GF-D8 (cell line): ENCODE data around the gene CST6.
A peak's percentile ranks its signal among the peaks of the same experiment; 100 is the strongest.

Source experiments
- DNase-seq: peaks from one replicate; lab custom pipeline; 2025; lab: John Stamatoyannopoulos, UW

The CST6 gene, protein sequence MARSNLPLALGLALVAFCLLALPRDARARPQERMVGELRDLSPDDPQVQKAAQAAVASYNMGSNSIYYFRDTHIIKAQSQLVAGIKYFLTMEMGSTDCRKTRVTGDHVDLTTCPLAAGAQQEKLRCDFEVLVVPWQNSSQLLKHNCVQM

GRCh38 chr11:66011785-66012303, at the start of gene CST6:
CST6 (plus strand) TSS chr11:66012008; CDS start chr11:66012045, 37 bp downstream.
- DNase-seq, result no peak

GRCh38 chr11:65962141-65962564, 49.7 kb upstream of the CST6 start:
- no peak for DNase-seq

DNA sequence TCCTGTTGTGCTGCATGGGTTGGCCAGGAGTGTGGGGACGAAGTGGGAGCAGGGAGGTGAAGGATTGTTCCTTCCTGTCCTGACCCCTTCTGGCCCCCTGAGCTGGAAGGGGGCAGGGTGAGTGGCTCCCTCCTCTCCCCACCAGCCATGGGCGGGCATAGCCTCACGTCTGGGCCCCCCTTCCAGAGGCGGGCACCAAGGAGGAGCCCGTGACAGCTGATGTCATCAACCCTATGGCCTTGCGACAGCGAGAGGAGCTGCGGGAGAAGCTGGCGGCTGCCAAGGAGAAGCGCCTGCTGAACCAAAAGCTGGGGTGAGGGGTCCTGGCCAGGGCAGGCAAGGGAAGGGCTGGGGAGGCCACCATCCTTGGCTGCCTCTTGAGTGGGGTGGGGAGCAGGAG, 46.9 kb upstream of the CST6 start:
- no peak for DNase-seq

DNA sequence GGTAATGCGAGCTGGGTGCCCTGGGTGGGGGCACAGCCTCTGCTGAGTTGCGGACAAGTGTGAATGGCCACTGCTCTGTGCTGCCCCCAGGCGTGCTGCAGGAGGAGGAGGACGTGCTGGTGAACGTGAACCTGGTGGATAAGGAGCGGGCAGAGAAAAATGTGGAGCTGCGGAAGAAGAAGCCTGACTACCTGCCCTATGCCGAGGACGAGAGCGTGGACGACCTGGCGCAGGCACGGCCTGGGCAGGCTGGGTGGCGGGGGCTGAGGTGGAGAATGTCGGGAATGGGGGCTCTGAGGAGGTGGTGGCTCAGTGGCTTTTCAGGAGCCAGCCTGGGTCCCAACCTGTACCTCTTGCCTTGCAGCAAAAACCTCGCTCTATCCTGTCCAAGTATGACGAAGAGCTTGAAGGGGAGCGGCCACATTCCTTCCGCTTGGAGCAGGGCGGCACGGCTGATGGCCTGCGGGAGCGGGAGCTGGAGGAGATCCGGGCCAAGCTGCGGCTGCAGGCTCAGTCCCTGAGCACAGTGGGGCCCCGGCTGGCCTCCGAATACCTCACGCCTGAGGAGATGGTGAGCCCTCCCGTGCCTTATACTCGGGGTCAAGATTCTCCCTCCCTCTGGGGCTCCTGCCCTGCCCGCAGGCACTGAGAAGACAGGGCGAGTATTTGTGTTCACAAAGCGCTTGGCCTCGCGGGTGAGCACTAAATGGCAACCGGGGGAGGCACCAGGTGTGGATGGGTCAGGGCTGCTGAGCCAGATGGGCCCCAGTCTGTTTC, 45.6 kb upstream of the CST6 start:
- no peak for DNase-seq

DNA sequence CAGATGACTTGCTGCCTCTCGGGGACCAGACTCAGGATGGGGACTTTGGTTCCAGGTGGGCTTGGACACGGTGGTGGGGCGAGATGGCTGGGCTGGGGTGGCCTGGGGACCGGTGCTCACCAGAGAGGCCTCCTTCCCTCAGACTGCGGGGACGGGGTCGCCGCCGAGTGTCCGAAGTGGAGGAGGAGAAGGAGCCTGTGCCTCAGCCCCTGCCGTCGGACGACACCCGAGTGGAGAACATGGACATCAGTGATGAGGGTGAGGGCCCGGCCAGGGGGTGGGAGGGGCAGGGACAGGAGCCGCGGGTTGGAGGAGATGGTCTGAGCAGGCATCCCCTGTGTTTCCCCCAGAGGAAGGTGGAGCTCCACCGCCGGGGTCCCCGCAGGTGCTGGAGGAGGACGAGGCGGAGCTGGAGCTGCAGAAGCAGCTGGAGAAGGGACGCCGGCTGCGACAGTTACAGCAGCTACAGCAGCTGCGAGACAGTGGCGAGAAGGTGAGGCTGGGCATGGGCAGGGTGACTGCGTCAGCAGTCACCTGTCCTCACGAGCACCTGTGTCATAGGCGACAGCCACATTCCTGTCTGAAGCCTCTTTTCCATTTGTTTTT, 44.4 kb upstream of the CST6 start:
- no peak for DNase-seq

DNA sequence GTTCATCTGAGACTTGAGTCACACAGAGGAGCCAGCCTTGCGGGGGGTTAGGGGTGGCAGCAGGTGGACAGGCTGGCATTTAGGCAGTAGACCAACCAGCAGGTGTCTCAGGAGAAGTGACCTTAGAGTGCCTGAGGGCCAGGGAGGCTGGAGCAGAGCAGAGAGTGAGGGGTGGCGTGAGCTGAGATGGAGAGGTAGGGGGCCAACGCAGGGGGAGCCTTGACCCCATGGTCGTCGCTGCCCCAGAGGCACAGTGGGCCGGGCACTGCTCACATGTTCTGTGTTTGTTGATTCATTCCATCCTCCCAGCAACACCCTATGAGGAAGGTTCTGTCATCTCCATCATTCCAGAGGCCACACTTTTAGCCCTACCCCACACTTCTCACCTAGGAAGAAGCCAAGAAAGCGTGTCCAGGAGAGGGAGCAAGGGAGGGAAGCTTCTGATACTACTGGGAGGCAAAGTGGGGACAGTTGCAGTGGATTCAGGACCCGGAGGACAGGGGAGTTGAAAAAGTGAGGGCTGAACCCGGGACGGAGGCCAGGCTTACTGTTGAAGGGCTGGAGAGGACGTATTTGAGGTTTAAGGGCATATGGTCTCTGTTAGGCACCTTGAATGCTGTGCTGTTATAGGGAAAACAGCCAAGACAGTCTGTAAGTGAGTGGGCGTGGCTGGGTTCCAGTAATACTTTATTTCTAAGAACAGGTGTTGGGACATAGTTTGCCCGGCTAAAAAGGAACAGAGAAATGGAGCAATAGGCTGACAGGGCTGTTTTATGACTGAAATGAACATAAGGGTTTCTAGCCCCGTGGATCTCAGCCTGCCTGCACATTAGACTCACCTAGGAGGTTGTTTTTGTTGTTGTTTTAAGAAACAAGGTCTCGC, 43.0 kb upstream of the CST6 start:
- peak; percentile 91 for DNase-seq

DNA sequence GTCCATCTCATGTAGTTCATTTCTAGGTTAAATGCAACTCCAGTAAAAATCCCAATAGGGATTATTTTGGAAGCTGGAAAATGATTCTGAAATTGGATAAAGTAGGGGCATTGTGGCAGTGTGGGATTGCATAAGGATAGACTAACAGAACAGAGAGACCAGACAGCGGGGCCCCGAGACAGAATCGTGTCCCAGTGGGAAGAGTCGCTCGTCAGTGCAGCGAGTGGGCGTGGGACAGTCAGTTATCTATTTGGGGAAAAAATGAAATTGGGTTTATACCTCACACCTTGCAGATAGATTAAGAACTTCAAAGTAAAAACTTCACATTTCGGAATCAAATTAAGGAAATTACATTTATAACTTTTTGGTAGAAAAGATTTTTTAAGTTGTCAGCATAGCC, 39.7 kb upstream of the CST6 start:
- no peak for DNase-seq

DNA sequence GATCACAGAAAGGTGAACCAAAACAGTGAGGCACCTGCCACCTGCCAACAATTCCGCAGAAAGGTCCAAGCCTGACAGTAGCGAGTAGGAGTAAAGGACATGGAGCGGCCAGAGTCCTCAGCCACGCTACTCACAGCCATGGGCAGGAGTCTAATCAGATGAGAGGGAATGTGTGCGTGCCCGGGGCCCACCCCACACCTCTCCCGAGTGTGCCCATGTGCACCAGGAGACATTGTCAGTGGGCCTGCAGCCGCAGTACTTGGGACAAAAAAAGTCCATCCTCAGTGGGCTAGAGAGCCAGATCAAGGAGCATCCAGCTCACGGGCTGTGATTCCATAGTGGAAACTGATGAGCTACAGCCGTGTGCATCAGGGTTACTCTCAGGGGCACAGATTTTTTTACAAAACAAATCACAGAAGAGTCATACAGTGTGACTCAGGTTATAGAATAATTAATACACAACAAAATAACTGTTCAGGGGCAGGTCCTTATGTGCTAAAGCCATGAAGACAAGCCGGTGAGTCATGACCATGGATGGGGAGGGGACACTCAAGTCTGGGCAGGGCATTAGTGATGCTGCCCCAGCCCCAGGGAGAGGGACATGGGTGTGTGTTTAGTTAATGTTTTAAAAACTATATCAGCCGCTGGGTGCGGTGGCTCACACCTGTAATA, 38.2 kb upstream of the CST6 start:
- no peak for DNase-seq

- DNase-seq, result no peak
Measured at GRCh38 chr11:65975771-65976170, 36.0 kb upstream of the CST6 start.

- no peak for DNase-seq
Measured at GRCh38 chr11:65976216-65977176, 35.3 kb upstream of the CST6 start.

- DNase-seq, result no peak
Measured at GRCh38 chr11:65977621-65978390, 34.0 kb upstream of the CST6 start.

DNA sequence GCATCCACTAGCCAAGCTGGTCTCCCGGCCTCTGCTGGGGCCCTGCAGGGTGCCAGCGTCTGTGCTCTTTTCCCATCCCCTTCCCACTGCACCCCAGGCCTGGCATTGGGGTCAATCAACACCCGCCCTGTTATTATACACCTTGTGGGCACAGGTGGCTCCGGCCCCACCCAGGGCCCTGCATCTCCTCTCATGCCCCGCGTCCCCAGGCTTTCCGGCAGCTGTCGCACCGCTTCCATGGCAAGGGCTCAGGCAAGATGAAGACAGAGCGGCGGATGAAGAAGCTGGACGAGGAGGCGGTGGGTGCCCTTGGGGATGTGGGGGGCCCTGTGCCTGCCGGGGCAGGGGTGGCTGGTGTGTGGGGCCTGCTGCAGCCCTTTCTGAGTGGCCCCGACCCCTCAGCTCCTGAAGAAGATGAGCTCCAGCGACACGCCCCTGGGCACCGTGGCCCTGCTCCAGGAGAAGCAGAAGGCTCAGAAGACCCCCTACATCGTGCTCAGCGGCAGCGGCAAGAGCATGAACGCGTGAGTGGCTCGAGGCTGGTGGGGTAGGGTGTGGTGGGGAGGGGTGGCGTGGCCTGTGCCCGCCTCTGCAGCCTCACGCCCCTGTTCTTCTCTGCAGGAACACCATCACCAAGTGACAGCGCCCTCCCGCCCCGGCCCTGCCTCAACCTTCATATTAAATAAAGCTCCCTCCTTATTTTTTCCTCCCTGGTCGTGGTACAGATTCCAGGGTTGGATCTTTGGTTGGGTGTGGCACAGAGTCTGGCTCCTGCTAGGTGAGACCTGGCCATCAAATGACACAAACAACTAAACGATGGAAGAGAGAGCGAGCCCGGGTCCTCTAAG, 33.2 kb upstream of the CST6 start:
- no peak for DNase-seq

DNA sequence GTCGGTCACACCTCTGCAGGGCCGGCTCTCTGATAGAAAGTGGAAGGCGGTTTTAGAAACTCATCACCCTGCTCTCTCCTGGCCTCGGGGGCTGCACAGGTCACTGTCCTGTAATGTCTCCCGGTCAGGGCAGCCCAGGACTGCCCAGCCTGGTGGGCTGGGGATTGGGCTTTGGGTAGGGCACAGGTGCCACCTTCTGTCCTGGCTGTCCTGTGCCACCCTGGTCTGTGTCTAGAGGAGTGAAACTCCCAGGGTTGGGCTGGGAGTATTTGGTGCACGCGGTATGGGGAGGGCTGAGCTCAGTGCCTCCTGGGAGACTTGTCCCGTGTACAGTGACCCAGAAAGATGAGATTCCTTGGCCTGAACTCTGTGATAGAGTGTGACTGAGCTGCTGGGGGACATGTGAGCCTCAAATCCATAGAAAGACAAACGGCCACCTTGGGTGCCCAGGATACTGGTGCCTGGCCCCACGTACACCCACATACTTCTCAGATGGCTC, 32.5 kb upstream of the CST6 start:
- DNase-seq, result no peak

- no peak for DNase-seq
Measured at GRCh38 chr11:65981101-65981740, 30.6 kb upstream of the CST6 start.

GRCh38 chr11:65981972-65982823, 29.6 kb upstream of the CST6 start:
- no peak for DNase-seq

DNA sequence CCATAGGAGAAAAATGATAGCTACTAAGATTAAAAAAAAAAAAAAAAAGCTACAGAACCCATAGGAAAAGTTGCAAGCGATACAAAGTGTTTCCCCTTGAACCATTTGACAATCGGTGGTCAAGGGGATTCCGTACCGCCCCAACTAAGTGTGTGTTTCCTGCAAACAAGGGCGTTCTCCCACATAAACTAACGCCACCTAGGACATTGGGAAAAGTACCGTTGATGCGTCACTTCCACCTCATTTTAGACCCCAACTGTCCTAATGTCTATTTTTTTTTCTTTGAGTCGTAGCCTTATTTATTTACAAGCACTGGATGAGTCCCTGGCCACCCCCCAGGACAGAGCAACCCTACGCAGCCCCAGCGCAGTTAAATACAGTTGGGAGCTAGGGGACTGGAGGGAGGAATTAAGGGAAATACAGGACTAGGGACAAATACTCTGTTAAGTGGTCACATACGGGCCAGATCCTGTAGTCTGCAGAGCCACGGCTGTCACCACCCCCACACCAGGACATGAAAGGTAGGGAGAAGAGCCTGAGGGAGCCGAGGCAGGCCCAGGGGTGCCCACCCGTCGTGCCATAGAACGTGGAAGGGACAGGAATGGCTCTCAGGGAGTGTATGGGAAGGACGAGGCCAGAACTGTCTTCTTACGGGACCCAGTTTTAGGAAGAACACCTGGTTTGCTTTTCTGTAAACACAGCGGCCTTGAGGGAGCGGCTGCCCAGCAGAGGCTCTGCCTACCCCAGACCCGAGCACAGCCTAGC, 28.8 kb upstream of the CST6 start:
- DNase-seq, result no peak
